Hepatic stellate cell (primary cell): ENCODE measurements around the gene SLC1A7.
"Not testable (repeated sequence)": the region's sequence is repeated elsewhere in the genome, so short reads cannot be mapped to it uniquely, and the experiment has no call there.

ENCODE experiments used
- DNase-seq: peaks from one replicate; pipeline ENCODE4 v3.0.0; 2011; ENCODE audit warnings: low spot score

SLC1A7 gene

GRCh38 chr1:53142226-53142853, at the start of gene SLC1A7:
TSS of gene SLC1A7 (minus strand) at chr1:53142638. CDS start at chr1:53142449, 189 bp downstream.
- DNase-seq: no peak

- no peak for DNase-seq
Measured at GRCh38 chr1:53190210-53190611, 47.8 kb upstream of the SLC1A7 start.

GRCh38 chr1:53189061-53189460, 46.6 kb upstream of the SLC1A7 start:
- DNase-seq: no peak

- DNase-seq: no peak
Measured at GRCh38 chr1:53188099-53188498, 45.7 kb upstream of the SLC1A7 start.

- DNase-seq: no peak
Measured at GRCh38 chr1:53187401-53187800, 45.0 kb upstream of the SLC1A7 start.

- no peak for DNase-seq
Measured at GRCh38 chr1:53186533-53186932, 44.1 kb upstream of the SLC1A7 start.

GRCh38 chr1:53185955-53186297, 43.5 kb upstream of the SLC1A7 start:
- DNase-seq: not testable (repeated sequence)

- no peak for DNase-seq
Measured at GRCh38 chr1:53183095-53183990, 40.9 kb upstream of the SLC1A7 start.

GRCh38 chr1:53182716-53183094, 40.3 kb upstream of the SLC1A7 start:
- no peak for DNase-seq

GRCh38 chr1:53182111-53182593, 39.7 kb upstream of the SLC1A7 start:
- peak; percentile 70 for DNase-seq

GRCh38 chr1:53180951-53181350, 38.5 kb upstream of the SLC1A7 start:
- DNase-seq: no peak

GRCh38 chr1:53180226-53180625, 37.8 kb upstream of the SLC1A7 start:
- peak; percentile 58 for DNase-seq

GRCh38 chr1:53176452-53177208, 34.2 kb upstream of the SLC1A7 start:
- DNase-seq: no peak

- no peak for DNase-seq
Measured at GRCh38 chr1:53174971-53175913, 32.8 kb upstream of the SLC1A7 start.

GRCh38 chr1:53172426-53173128, 30.1 kb upstream of the SLC1A7 start:
- DNase-seq: peak; percentile 65

GRCh38 chr1:53166912-53167311, 24.5 kb upstream of the SLC1A7 start:
- no peak for DNase-seq

- DNase-seq: no peak
Measured at GRCh38 chr1:53166366-53166765, 23.9 kb upstream of the SLC1A7 start.

GRCh38 chr1:53165408-53165961, 23.0 kb upstream of the SLC1A7 start:
- DNase-seq: no peak

GRCh38 chr1:53163291-53163768, 20.9 kb upstream of the SLC1A7 start:
- no peak for DNase-seq

- no peak for DNase-seq
Measured at GRCh38 chr1:53162621-53163020, 20.2 kb upstream of the SLC1A7 start.
